ENCODE measurements around the gene GRXCR1.

Gene GRXCR1

GRCh38 chr4:42871261-42871660, 21.3 kb upstream of the GRXCR1 start:
- no peaks in the 10 kb centered on the region for H3K4me1 ChIP-seq (ENCODE audit: control insufficient read depth, low read depth, low read length)

GRCh38 chr4:42871671-42872290, 20.7 kb upstream of the GRXCR1 start:
- WGBS (ENCODE audit: extremely low coverage, insufficient coverage, low lambda C conversion rate): no CpG with 5 or more reads among the region's 2 CpGs
- Histone ChIP-seq H2BK15ac (replicated peaks; ENCODE audit: low read depth) (no peak overlapping the region), H3K4me1 (ENCODE audit: control insufficient read depth, low read depth, low read length) (no peaks in the 10 kb centered on the region), H3K79me1 (ENCODE audit: low read length) (no peaks in the 10 kb centered on the region), H2AK5ac (ENCODE audit: low read length) (no peak overlapping the region), H3K4me2 (ENCODE audit: low read length) (no peak overlapping the region), H3K9ac (ENCODE audit: low read length) (no peak overlapping the region), H3K18ac (ENCODE audit: low read length) (no peak overlapping the region), H4K8ac (ENCODE audit: low read depth, low read length) (no peak overlapping the region), H3K79me2 (ENCODE audit: control insufficient read depth, insufficient read depth, low read length) (no peaks in the 10 kb centered on the region), H4K5ac (ENCODE audit: low read length) (no peak overlapping the region), H3K4me3 (ENCODE audit: low read length) (no peak overlapping the region), H3K56ac (ENCODE audit: low read length) (no peak overlapping the region), H3K23ac (ENCODE audit: low read length) (no peak overlapping the region), H3K4ac (ENCODE audit: low read depth, low read length) (no peak overlapping the region), H2BK120ac (ENCODE audit: low read depth, low read length) (no peak overlapping the region), H3K36me3 (ENCODE audit: control insufficient read depth, insufficient read depth, low read length) (no peaks in the 10 kb centered on the region), H3K27ac (ENCODE audit: low read depth, low read length) (no peak overlapping the region), H3K27me3 (ENCODE audit: insufficient read depth, low read length, poor library complexity) (no peaks in the 10 kb centered on the region), H2BK5ac (ENCODE audit: low read length) (no peak overlapping the region)
- DNase-seq: no peak

More at GRCh38 chr4:42871261-42871660, 21.3 kb upstream of the GRXCR1 start:
- DNase-seq: no peak
- Histone ChIP-seq H3K79me1 (ENCODE audit: low read length) (no peaks in the 10 kb centered on the region), H4K8ac (ENCODE audit: low read depth, low read length) (no peak overlapping the region), H2BK120ac (ENCODE audit: low read depth, low read length) (no peak overlapping the region), H2BK15ac (replicated peaks; ENCODE audit: low read depth) (no peak overlapping the region), H3K4me3 (ENCODE audit: low read length) (no peak overlapping the region), H2AK5ac (ENCODE audit: low read length) (no peak overlapping the region), H4K5ac (ENCODE audit: low read length) (no peak overlapping the region), H3K4me2 (ENCODE audit: low read length) (no peak overlapping the region), H3K4ac (ENCODE audit: low read depth, low read length) (no peak overlapping the region), H3K56ac (ENCODE audit: low read length) (no peak overlapping the region), H3K79me2 (ENCODE audit: control insufficient read depth, insufficient read depth, low read length) (no peaks in the 10 kb centered on the region), H3K9ac (ENCODE audit: low read length) (no peak overlapping the region), H3K27ac (ENCODE audit: low read depth, low read length) (no peak overlapping the region), H3K27me3 (ENCODE audit: insufficient read depth, low read length, poor library complexity) (no peaks in the 10 kb centered on the region), H3K23ac (ENCODE audit: low read length) (no peak overlapping the region), H3K18ac (ENCODE audit: low read length) (no peak overlapping the region), H3K36me3 (ENCODE audit: control insufficient read depth, insufficient read depth, low read length) (no peaks in the 10 kb centered on the region), H2BK5ac (ENCODE audit: low read length) (no peak overlapping the region)
- no CpG with 5 or more reads among the region's 5 CpGs for WGBS (ENCODE audit: extremely low coverage, insufficient coverage, low lambda C conversion rate)

GRCh38 chr4:42878863-42879262, 13.7 kb upstream of the GRXCR1 start:
- H2BK120ac ChIP-seq (ENCODE audit: low read depth, low read length): no peak overlapping the region
- H3K79me1 ChIP-seq (ENCODE audit: low read length): no peaks in the 10 kb centered on the region
- no peak overlapping the region for H2AK5ac ChIP-seq (ENCODE audit: low read length)
- no peak overlapping the region for H4K8ac ChIP-seq (ENCODE audit: low read depth, low read length)
- no peak overlapping the region for H3K4me3 ChIP-seq (ENCODE audit: low read length)
- no peak overlapping the region for H3K4me2 ChIP-seq (ENCODE audit: low read length)
- H3K56ac ChIP-seq (ENCODE audit: low read length): no peak overlapping the region
- H4K5ac ChIP-seq (ENCODE audit: low read length): no peak overlapping the region
- no peak overlapping the region for H3K27ac ChIP-seq (ENCODE audit: low read depth, low read length)
- WGBS (ENCODE audit: extremely low coverage, insufficient coverage, low lambda C conversion rate): no CpG with 5 or more reads among the region's 3 CpGs
- no peak overlapping the region for H3K9ac ChIP-seq (ENCODE audit: low read length)
- no peak for DNase-seq
- no peaks in the 10 kb centered on the region for H3K27me3 ChIP-seq (ENCODE audit: insufficient read depth, low read length, poor library complexity)
- H3K79me2 ChIP-seq (ENCODE audit: control insufficient read depth, insufficient read depth, low read length): no peaks in the 10 kb centered on the region
- H3K36me3 ChIP-seq (ENCODE audit: control insufficient read depth, insufficient read depth, low read length): no peaks in the 10 kb centered on the region
- no peak overlapping the region for H3K23ac ChIP-seq (ENCODE audit: low read length)
- H3K4me1 ChIP-seq (ENCODE audit: control insufficient read depth, low read depth, low read length): no peaks in the 10 kb centered on the region
- no peak overlapping the region for H3K4ac ChIP-seq (ENCODE audit: low read depth, low read length)
- H3K18ac ChIP-seq (ENCODE audit: low read length): no peak overlapping the region
- no peak overlapping the region for H2BK5ac ChIP-seq (ENCODE audit: low read length)
- no peak overlapping the region for H2BK15ac ChIP-seq (replicated peaks; ENCODE audit: low read depth)

GRCh38 chr4:42881253-42881652, 11.3 kb upstream of the GRXCR1 start:
- WGBS (ENCODE audit: extremely low coverage, insufficient coverage, low lambda C conversion rate): no CpG with 5 or more reads among the region's 2 CpGs
- Histone ChIP-seq H3K79me2 (ENCODE audit: control insufficient read depth, insufficient read depth, low read length) (no peaks in the 10 kb centered on the region), H3K4me1 (ENCODE audit: control insufficient read depth, low read depth, low read length) (no peaks in the 10 kb centered on the region), H2BK5ac (ENCODE audit: low read length) (no peak overlapping the region), H3K18ac (ENCODE audit: low read length) (no peak overlapping the region), H3K79me1 (ENCODE audit: low read length) (no peaks in the 10 kb centered on the region), H3K27ac (ENCODE audit: low read depth, low read length) (no peak overlapping the region), H4K5ac (ENCODE audit: low read length) (no peak overlapping the region), H3K56ac (ENCODE audit: low read length) (no peak overlapping the region), H4K8ac (ENCODE audit: low read depth, low read length) (no peak overlapping the region), H3K27me3 (ENCODE audit: insufficient read depth, low read length, poor library complexity) (no peaks in the 10 kb centered on the region), H3K4ac (ENCODE audit: low read depth, low read length) (no peak overlapping the region), H2BK15ac (replicated peaks; ENCODE audit: low read depth) (no peak overlapping the region), H3K9ac (ENCODE audit: low read length) (no peak overlapping the region), H3K36me3 (ENCODE audit: control insufficient read depth, insufficient read depth, low read length) (no peaks in the 10 kb centered on the region), H2BK120ac (ENCODE audit: low read depth, low read length) (no peak overlapping the region), H2AK5ac (ENCODE audit: low read length) (no peak overlapping the region), H3K23ac (ENCODE audit: low read length) (no peak overlapping the region), H3K4me3 (ENCODE audit: low read length) (no peak overlapping the region), H3K4me2 (ENCODE audit: low read length) (no peak overlapping the region)
- DNase-seq: no peak

GRCh38 chr4:42891644-42892043, 869 bp upstream of the GRXCR1 start:
- no peaks in the 10 kb centered on the region for H3K79me2 ChIP-seq (ENCODE audit: control insufficient read depth, insufficient read depth, low read length)
- H4K5ac ChIP-seq (ENCODE audit: low read length): no peak overlapping the region
- no peak overlapping the region for H3K4me2 ChIP-seq (ENCODE audit: low read length)
- H3K23ac ChIP-seq (ENCODE audit: low read length): no peak overlapping the region
- no peaks in the 10 kb centered on the region for H3K4me1 ChIP-seq (ENCODE audit: control insufficient read depth, low read depth, low read length)
- H2BK5ac ChIP-seq (ENCODE audit: low read length): no peak overlapping the region
- no peak overlapping the region for H3K9ac ChIP-seq (ENCODE audit: low read length)
- no peaks in the 10 kb centered on the region for H3K27me3 ChIP-seq (ENCODE audit: insufficient read depth, low read length, poor library complexity)
- H3K4ac ChIP-seq (ENCODE audit: low read depth, low read length): no peak overlapping the region
- H3K79me1 ChIP-seq (ENCODE audit: low read length): no peaks in the 10 kb centered on the region
- no peak overlapping the region for H2AK5ac ChIP-seq (ENCODE audit: low read length)
- H3K27ac ChIP-seq (ENCODE audit: low read depth, low read length): no peak overlapping the region
- no peak overlapping the region for H2BK120ac ChIP-seq (ENCODE audit: low read depth, low read length)
- DNase-seq: no peak
- no peak overlapping the region for H3K56ac ChIP-seq (ENCODE audit: low read length)
- H3K18ac ChIP-seq (ENCODE audit: low read length): no peak overlapping the region
- H3K4me3 ChIP-seq (ENCODE audit: low read length): no peak overlapping the region
- no peak overlapping the region for H4K8ac ChIP-seq (ENCODE audit: low read depth, low read length)
- H2BK15ac ChIP-seq (replicated peaks; ENCODE audit: low read depth): no peak overlapping the region
- WGBS (ENCODE audit: extremely low coverage, insufficient coverage, low lambda C conversion rate): no CpG with 5 or more reads among the region's 2 CpGs
- no peaks in the 10 kb centered on the region for H3K36me3 ChIP-seq (ENCODE audit: control insufficient read depth, insufficient read depth, low read length)

- H3K23ac ChIP-seq (ENCODE audit: low read length): no peak overlapping the region
- no peaks in the 10 kb centered on the region for H3K36me3 ChIP-seq (ENCODE audit: control insufficient read depth, insufficient read depth, low read length)
- no peak for DNase-seq
- no peak overlapping the region for H3K9ac ChIP-seq (ENCODE audit: low read length)
- H3K79me1 ChIP-seq (ENCODE audit: low read length): no peaks in the 10 kb centered on the region
- H3K18ac ChIP-seq (ENCODE audit: low read length): no peak overlapping the region
- no peak overlapping the region for H3K4ac ChIP-seq (ENCODE audit: low read depth, low read length)
- no peak overlapping the region for H2BK120ac ChIP-seq (ENCODE audit: low read depth, low read length)
- no peak overlapping the region for H4K5ac ChIP-seq (ENCODE audit: low read length)
- H2BK5ac ChIP-seq (ENCODE audit: low read length): no peak overlapping the region
- H3K79me2 ChIP-seq (ENCODE audit: control insufficient read depth, insufficient read depth, low read length): no peaks in the 10 kb centered on the region
- H3K27me3 ChIP-seq (ENCODE audit: insufficient read depth, low read length, poor library complexity): no peaks in the 10 kb centered on the region
- H4K8ac ChIP-seq (ENCODE audit: low read depth, low read length): no peak overlapping the region
- no peaks in the 10 kb centered on the region for H3K4me1 ChIP-seq (ENCODE audit: control insufficient read depth, low read depth, low read length)
- no peak overlapping the region for H3K27ac ChIP-seq (ENCODE audit: low read depth, low read length)
- no peak overlapping the region for H2AK5ac ChIP-seq (ENCODE audit: low read length)
- H3K4me3 ChIP-seq (ENCODE audit: low read length): no peak overlapping the region
- no peak overlapping the region for H3K4me2 ChIP-seq (ENCODE audit: low read length)
- H3K56ac ChIP-seq (ENCODE audit: low read length): no peak overlapping the region
- no peak overlapping the region for H2BK15ac ChIP-seq (replicated peaks; ENCODE audit: low read depth)
These were observed 2.9 kb downstream of the GRXCR1 start for GRCh38 chr4:42895452-42895851.

Measured in mesendoderm (in vitro differentiated cells).